ENCODE data around the gene DISC1. TPM values are rescaled to one million over a fixed set of nuclear protein-coding genes. Genes with fewer than 3 reads are reported as not detected.

DISC1 gene
- total RNA-seq, 1 experiment from 2014 or later: 13.5 TPM

DNA sequence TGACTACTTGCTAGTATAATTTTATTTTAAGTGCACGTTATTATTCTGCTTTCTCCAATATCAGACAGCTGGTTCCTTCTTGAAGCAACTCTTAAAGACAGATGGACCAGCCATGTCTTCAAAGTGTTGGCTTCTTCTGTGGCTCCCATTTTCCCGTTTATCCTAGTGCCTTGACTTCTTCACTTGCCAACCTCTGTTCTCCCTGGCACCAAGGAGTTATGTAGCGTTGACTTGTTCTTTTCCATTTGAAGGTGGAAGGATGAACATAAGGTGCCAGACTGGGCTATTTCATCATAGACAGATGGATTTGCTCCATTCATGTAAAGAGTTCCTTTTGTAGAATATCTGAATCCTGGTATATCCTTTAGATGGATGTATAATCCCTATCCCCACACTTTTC lies 260.6 kb downstream of the DISC1 start:
- DNase-seq: no peak
- intact Hi-C loops (cut with micrococcal nuclease; ENCODE audit: unreplicated experiment): no loop called here
- ChIA-PET POLR2A (no interaction called here), CTCF (no interaction called here)
- Mint-ChIP-seq H3K4me3 (ENCODE audit: unreplicated experiment) (no peak overlapping the region), H3K27ac (ENCODE audit: unreplicated experiment) (no peak overlapping the region), H3K27me3 (ENCODE audit: insufficient read depth, unreplicated experiment) (no peaks in the 10 kb centered on the region), H3K9me3 (ENCODE audit: unreplicated experiment) (no peaks in the 10 kb centered on the region), H3K4me1 (ENCODE audit: low read depth, unreplicated experiment) (peaks cover 11% of the 10 kb centered on the region), H3K36me3 (ENCODE audit: insufficient read depth, unreplicated experiment) (no peaks in the 10 kb centered on the region)
- no peaks in the 10 kb centered on the region for H3K36me3 ChIP-seq (ENCODE audit: control insufficient read depth, insufficient read depth, low read length)
- TF ChIP-seq, protein P1, sequence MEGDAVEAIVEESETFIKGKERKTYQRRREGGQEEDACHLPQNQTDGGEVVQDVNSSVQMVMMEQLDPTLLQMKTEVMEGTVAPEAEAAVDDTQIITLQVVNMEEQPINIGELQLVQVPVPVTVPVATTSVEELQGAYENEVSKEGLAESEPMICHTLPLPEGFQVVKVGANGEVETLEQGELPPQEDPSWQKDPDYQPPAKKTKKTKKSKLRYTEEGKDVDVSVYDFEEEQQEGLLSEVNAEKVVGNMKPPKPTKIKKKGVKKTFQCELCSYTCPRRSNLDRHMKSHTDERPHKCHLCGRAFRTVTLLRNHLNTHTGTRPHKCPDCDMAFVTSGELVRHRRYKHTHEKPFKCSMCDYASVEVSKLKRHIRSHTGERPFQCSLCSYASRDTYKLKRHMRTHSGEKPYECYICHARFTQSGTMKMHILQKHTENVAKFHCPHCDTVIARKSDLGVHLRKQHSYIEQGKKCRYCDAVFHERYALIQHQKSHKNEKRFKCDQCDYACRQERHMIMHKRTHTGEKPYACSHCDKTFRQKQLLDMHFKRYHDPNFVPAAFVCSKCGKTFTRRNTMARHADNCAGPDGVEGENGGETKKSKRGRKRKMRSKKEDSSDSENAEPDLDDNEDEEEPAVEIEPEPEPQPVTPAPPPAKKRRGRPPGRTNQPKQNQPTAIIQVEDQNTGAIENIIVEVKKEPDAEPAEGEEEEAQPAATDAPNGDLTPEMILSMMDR (IDR thresholded peaks at IDR 0.05; ENCODE audit: insufficient read depth in 1 of 2, low read depth in 1 of 2, low read length in 1 of 2, severe bottlenecking in 1 of 2, unreplicated experiment in 1 of 2): no peak
- H3K9me3 ChIP-seq: no peaks in the 10 kb centered on the region
- no peaks in the 10 kb centered on the region for H3K4me1 ChIP-seq
- H3K4me3 ChIP-seq (ENCODE audit: low read depth, low read length): no peak overlapping the region
- H3K27me3 ChIP-seq (replicated peaks; ENCODE audit: control insufficient read depth, insufficient read depth, low read length): no peaks in the 10 kb centered on the region
- no TSS peak for BruUV-seq (replicated peaks)

DNA sequence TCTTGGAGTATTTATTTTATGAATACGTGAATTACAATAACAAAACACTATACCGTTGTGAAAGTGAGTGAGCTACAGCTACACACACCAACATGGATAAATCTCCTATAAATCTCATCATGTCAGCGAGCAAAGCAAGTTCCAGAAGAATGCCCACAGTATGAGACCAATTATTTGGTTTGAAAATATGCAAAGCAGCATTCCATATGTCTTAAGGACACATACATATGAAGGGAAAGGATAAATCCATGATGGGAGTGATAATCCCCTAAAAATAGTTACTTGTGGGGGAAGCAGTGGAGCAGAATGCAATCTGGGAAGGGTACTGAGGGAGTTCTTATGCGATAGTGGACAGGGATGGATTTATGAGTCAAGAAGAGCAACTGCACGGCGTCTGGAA lies 261.3 kb downstream of the DISC1 start:
- no peaks in the 10 kb centered on the region for H3K27me3 ChIP-seq (replicated peaks; ENCODE audit: control insufficient read depth, insufficient read depth, low read length)
- H3K36me3 ChIP-seq (ENCODE audit: control insufficient read depth, insufficient read depth, low read length): no peaks in the 10 kb centered on the region
- no TSS peak for BruUV-seq (replicated peaks)
- Mint-ChIP-seq H3K36me3 (ENCODE audit: insufficient read depth, unreplicated experiment) (no peaks in the 10 kb centered on the region), H3K27ac (ENCODE audit: unreplicated experiment) (no peak overlapping the region), H3K4me3 (ENCODE audit: unreplicated experiment) (no peak overlapping the region), H3K27me3 (ENCODE audit: insufficient read depth, unreplicated experiment) (no peaks in the 10 kb centered on the region), H3K4me1 (ENCODE audit: low read depth, unreplicated experiment) (peaks cover 11% of the 10 kb centered on the region), H3K9me3 (ENCODE audit: unreplicated experiment) (no peaks in the 10 kb centered on the region)
- no peaks in the 10 kb centered on the region for H3K4me1 ChIP-seq
- ChIA-PET POLR2A (no interaction called here), CTCF (no interaction called here)
- no peaks in the 10 kb centered on the region for H3K9me3 ChIP-seq
- intact Hi-C loops (cut with micrococcal nuclease; ENCODE audit: unreplicated experiment): no loop called here
- no peak for DNase-seq
- H3K4me3 ChIP-seq (ENCODE audit: low read depth, low read length): no peak overlapping the region
- TF ChIP-seq, protein P1 (IDR thresholded peaks at IDR 0.05; ENCODE audit: insufficient read depth in 1 of 2, low read depth in 1 of 2, low read length in 1 of 2, severe bottlenecking in 1 of 2, unreplicated experiment in 1 of 2): no peak

DNA sequence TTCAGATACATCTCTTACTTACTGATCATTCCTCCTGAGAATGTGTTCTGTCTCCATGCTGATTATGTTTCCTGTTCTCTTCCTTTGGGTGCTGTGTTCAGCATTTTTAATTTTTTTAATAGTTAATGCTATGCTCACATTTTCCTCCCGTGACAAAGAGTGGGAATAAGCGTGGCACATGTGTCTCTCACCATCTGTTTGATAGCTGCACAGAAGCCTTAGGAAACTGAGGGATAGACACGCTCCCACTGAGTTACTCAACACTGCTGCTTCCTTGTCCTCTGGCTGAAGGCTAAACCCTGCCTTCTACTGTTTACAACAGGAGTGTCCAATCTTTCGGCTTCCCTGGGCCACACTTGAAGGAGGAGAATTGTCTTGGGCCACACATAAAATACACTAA lies 264.2 kb downstream of the DISC1 start:
- TF ChIP-seq, protein P1 (IDR thresholded peaks at IDR 0.05; ENCODE audit: insufficient read depth in 1 of 2, low read depth in 1 of 2, low read length in 1 of 2, severe bottlenecking in 1 of 2, unreplicated experiment in 1 of 2): no peak
- H3K9me3 Mint-ChIP-seq (ENCODE audit: unreplicated experiment): no peaks in the 10 kb centered on the region
- Histone ChIP-seq H3K9me3 (no peaks in the 10 kb centered on the region), H3K27me3 (replicated peaks; ENCODE audit: control insufficient read depth, insufficient read depth, low read length) (no peaks in the 10 kb centered on the region), H3K36me3 (ENCODE audit: control insufficient read depth, insufficient read depth, low read length) (no peaks in the 10 kb centered on the region), H3K4me1 (no peaks in the 10 kb centered on the region), H3K4me3 (ENCODE audit: low read depth, low read length) (no peak overlapping the region)
- ChIA-PET POLR2A (no interaction called here), CTCF (no interaction called here)
- H3K4me1 Mint-ChIP-seq (ENCODE audit: low read depth, unreplicated experiment): no peaks in the 10 kb centered on the region
- no peaks in the 10 kb centered on the region for H3K36me3 Mint-ChIP-seq (ENCODE audit: insufficient read depth, unreplicated experiment)
- BruUV-seq (replicated peaks): no TSS peak
- DNase-seq: no peak
- H3K4me3 Mint-ChIP-seq (ENCODE audit: unreplicated experiment): no peak overlapping the region
- intact Hi-C loops (cut with micrococcal nuclease; ENCODE audit: unreplicated experiment): no loop called here
- no peak overlapping the region for H3K27ac Mint-ChIP-seq (ENCODE audit: unreplicated experiment)
- H3K27me3 Mint-ChIP-seq (ENCODE audit: insufficient read depth, unreplicated experiment): no peaks in the 10 kb centered on the region

Measured in Caco-2 (cell line).